ENCODE results near the gene WFS1.

- TF ChIP-seq CTCF (IDR thresholded peaks at IDR 0.05): no peak
- no peak for TF ChIP-seq POLR2A (IDR thresholded peaks at IDR 0.05)
These were observed 58.9 kb downstream of the WFS1 start for GRCh38 chr4:6328526-6328925.
